A673 (cell line): ENCODE measurements around the gene EIF3F. TPM values are rescaled to one million over a fixed set of nuclear protein-coding genes. Genes with fewer than 3 reads are reported as not detected.

Experiments used
- BruUV-seq: library from RNA; stranded (reverse); fragments of 400-500 nt; replicated peaks from 2 replicates; lab custom pipeline; 2021; lab: Mats Ljungman, UMichigan
- CTCF ChIA-PET: fragments of 300-600 bp; sonication (Branson Sonifier 250); formaldehyde crosslinking; loops from one replicate; lab custom pipeline; 2022; ENCODE audit warnings: antibody characterized with exemption; lab: Charles Lee
- POLR2A ChIA-PET: fragments of 300-600 bp; sonication (Branson Sonifier 250); formaldehyde crosslinking; loops from one replicate; lab custom pipeline; 2022; ENCODE audit warnings: antibody characterized with exemption; ENCODE audit not compliant: low non-redundant PET; lab: Charles Lee
- DNase-seq: peaks from one replicate; pipeline ENCODE4 v3.0.0-alpha.2; 2015; ENCODE audit warnings: low spot score
- H3K27ac ChIP-seq: fragments of 200-600 bp; sonication (generic); 2 replicates; pipeline ENCODE4 v1.5.1; 2016; ENCODE audit warnings: mixed run types, low read depth, mild to moderate bottlenecking, mixed read lengths, antibody characterized with exemption, low read length; ENCODE audit not compliant: poor library complexity, severe bottlenecking
- H3K27me3 ChIP-seq: fragments of 200-600 bp; sonication (generic); replicated peaks from 2 replicates; pipeline ENCODE4 v1.6.1; 2017; ENCODE audit warnings: mixed run types, low read depth, mild to moderate bottlenecking, mixed read lengths, antibody characterized with exemption, low read length; ENCODE audit not compliant: insufficient read depth, poor library complexity
- H3K36me3 ChIP-seq: fragments of 200-600 bp; sonication (generic); 2 replicates; pipeline ENCODE4 v1.6.1; 2016; ENCODE audit warnings: mixed run types, mild to moderate bottlenecking, mixed read lengths, antibody characterized with exemption, low read length; ENCODE audit not compliant: insufficient read depth, poor library complexity, severe bottlenecking
- H3K4me1 ChIP-seq: fragments of 200-600 bp; sonication (generic); 2 replicates; pipeline ENCODE4 v1.6.1; 2017; ENCODE audit warnings: mixed run types, mild to moderate bottlenecking, mixed read lengths, antibody characterized with exemption, low read length; ENCODE audit not compliant: insufficient read depth, poor library complexity, severe bottlenecking
- H3K4me3 ChIP-seq: fragments of 200-600 bp; sonication (generic); 2 replicates; pipeline ENCODE4 v1.5.1; 2016; ENCODE audit warnings: low read depth, mixed run types, mild to moderate bottlenecking, mixed read lengths, low read length; ENCODE audit not compliant: poor library complexity, severe bottlenecking
- H3K9me3 ChIP-seq: fragments of 200-600 bp; sonication (generic); 2 replicates; pipeline ENCODE4 v1.6.1; 2016; ENCODE audit warnings: mixed run types, low read depth, mild to moderate bottlenecking, mixed read lengths, antibody characterized with exemption, low read length; ENCODE audit not compliant: poor library complexity, severe bottlenecking
- CTCF ChIP-seq: fragments of 300-800, 200-600 bp; sonication (generic); conservative IDR thresholded peaks from 2 replicates; pipeline ENCODE4 v1.5.1; 2017; ENCODE audit warnings: low read depth, mild to moderate bottlenecking, antibody characterized with exemption, low read length, moderate library complexity, mixed read lengths
- EZH2 ChIP-seq: fragments of 200-600 bp; sonication (generic); IDR thresholded peaks from 2 replicates; pipeline ENCODE4 v1.6.1; 2017; ENCODE audit warnings: borderline replicate concordance, low read depth, mild to moderate bottlenecking, mixed read lengths, antibody characterized with exemption, low read length; ENCODE audit not compliant: poor library complexity, severe bottlenecking
- intact Hi-C: fragments of 100-400 bp; cut with micrococcal nuclease; formaldehyde crosslinking; loops from one replicate; pipeline ENCODE4 v1.10.0; 2022; ENCODE audit not compliant: unreplicated experiment
- total RNA-seq: library from RNA; stranded (reverse); gene quantifications from 2 replicates; pipeline ENCODE4 v1.2.3, GENCODE V29; 2021

EIF3F gene
- total RNA-seq, 1 experiment from 2014 or later: 151 TPM

GRCh38 chr11:8047382-8047781 lies 60.2 kb downstream of the EIF3F start:
- H3K27ac ChIP-seq: no peak overlapping the region
- intact Hi-C loops: no loop called here
- no peaks in the 10 kb centered on the region for H3K9me3 ChIP-seq
- TF ChIP-seq CTCF (no peak), EZH2 (no peak)
- CTCF ChIA-PET: no interaction called here
- no peaks in the 10 kb centered on the region for H3K36me3 ChIP-seq
- H3K4me3 ChIP-seq: no peak overlapping the region
- no TSS peak for BruUV-seq
- peaks cover 36% of the 10 kb centered on the region for H3K27me3 ChIP-seq
- POLR2A ChIA-PET: no interaction called here
- DNase-seq: no peak
- H3K4me1 ChIP-seq: no peaks in the 10 kb centered on the region

GRCh38 chr11:8049084-8049483 lies 61.9 kb downstream of the EIF3F start:
- intact Hi-C loops: no loop called here
- H3K4me1 ChIP-seq: no peaks in the 10 kb centered on the region
- DNase-seq: no peak
- H3K4me3 ChIP-seq: no peak overlapping the region
- BruUV-seq: no TSS peak
- no peak for TF ChIP-seq EZH2
- no peak for TF ChIP-seq CTCF
- ChIA-PET CTCF (no interaction called here), POLR2A (no interaction called here)
- peaks cover 31% of the 10 kb centered on the region for H3K27me3 ChIP-seq
- no peaks in the 10 kb centered on the region for H3K36me3 ChIP-seq
- no peak overlapping the region for H3K27ac ChIP-seq
- no peaks in the 10 kb centered on the region for H3K9me3 ChIP-seq

Other genes with a start within 250 kb of the EIF3F start
- gene OR5P2, start 190.4 kb upstream of the EIF3F start, total RNA-seq: not detected in 2 replicates
- gene OR5P3, start 156.5 kb upstream of the EIF3F start, total RNA-seq: not detected in 2 replicates
- gene OR10A6, start 56.1 kb upstream of the EIF3F start, total RNA-seq: not detected in 2 replicates
- gene OR10A3, start 45.6 kb upstream of the EIF3F start, total RNA-seq: not detected in 2 replicates
- not detected in 2 replicates for gene NLRP10, start 21.9 kb upstream of the EIF3F start, total RNA-seq
- gene TUB, start 93.9 kb downstream of the EIF3F start, total RNA-seq: 0.39 and 0.76 TPM in 2 replicates
- not detected in 2 replicates for gene RIC3, start 181.7 kb downstream of the EIF3F start, total RNA-seq